ENCODE results near the gene TICAM1.
"Not testable (repeated sequence)": the region's sequence is repeated elsewhere in the genome, so short reads cannot be mapped to it uniquely, and the experiment has no call there.

DNA sequence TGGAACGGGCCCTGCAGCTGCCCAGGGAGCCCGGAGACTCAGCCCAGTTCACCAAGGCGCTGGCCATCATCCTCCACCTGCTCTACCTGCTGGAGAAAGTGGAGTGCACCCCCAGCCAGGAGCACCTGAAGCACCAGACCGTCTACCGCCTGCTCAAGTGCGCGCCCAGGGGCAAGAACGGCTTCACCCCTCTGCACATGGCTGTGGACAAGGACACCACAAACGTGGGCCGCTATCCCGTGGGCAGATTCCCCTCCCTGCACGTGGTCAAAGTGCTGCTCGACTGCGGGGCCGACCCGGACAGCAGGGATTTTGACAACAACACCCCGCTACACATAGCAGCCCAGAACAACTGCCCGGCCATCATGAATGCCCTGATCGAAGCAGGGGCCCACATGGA is 38.2 kb downstream of the TICAM1 start:
- TF ChIP-seq, protein P1, sequence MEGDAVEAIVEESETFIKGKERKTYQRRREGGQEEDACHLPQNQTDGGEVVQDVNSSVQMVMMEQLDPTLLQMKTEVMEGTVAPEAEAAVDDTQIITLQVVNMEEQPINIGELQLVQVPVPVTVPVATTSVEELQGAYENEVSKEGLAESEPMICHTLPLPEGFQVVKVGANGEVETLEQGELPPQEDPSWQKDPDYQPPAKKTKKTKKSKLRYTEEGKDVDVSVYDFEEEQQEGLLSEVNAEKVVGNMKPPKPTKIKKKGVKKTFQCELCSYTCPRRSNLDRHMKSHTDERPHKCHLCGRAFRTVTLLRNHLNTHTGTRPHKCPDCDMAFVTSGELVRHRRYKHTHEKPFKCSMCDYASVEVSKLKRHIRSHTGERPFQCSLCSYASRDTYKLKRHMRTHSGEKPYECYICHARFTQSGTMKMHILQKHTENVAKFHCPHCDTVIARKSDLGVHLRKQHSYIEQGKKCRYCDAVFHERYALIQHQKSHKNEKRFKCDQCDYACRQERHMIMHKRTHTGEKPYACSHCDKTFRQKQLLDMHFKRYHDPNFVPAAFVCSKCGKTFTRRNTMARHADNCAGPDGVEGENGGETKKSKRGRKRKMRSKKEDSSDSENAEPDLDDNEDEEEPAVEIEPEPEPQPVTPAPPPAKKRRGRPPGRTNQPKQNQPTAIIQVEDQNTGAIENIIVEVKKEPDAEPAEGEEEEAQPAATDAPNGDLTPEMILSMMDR (IDR thresholded peaks at IDR 0.05; ENCODE audit: poor library complexity), result not testable (repeated sequence)
- not testable (repeated sequence) for TF ChIP-seq EZH2 (IDR thresholded peaks at IDR 0.05; ENCODE audit: borderline replicate concordance)

Measured in hepatocyte (in vitro differentiated cells).